HG03103 (cell line): Measurements from ENCODE around the gene S100A16.
"Not testable (repeated sequence)": the region's sequence is repeated elsewhere in the genome, so short reads cannot be mapped to it uniquely, and the experiment has no call there.

Source experiments
- ATAC-seq: cut with Tn5 transposase; IDR thresholded peaks from one replicate; pipeline ENCODE4 v1.9.1; 2021; ENCODE audit warnings: low read depth; ENCODE audit not compliant: unreplicated experiment

S100A16 gene

DNA sequence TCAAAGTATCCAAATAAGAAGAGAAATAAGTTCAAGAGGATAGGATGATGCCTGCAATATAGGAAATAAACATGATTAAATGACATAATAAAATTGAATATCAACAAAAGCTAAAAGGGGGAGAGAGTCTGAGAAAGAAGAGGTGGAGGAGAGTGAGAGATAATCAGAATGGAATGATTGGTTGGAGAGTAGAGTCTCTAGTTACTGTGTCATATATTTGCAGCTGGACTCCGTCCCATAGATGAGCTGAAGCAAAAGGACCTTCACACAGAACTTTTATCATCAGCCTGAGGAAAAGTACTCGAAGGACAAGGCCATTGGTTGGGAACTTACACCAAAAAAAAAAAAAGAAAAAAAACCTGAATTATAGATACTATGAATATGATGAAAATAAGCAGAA, 24.5 kb downstream of the S100A16 start:
- ATAC-seq, result no peak

DNA sequence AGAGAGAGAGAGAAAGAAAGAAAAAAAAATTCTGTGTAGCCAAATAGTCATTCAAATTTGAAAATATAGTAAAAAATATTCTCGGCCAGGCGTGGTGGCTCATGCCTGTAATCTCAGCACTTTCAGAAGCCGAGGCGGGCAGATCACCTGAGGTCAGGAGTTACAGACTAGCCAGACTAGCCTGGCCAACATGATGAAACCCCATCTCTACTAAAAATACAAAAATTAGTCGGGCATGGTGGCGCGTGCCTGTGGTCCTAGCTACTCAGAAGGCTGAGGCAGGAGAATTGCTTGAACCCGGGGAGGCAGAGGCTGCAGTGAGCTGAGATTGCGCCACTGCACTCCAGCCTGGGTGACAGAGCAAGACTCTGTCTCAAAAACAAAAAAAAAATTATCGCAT, 24.9 kb downstream of the S100A16 start:
- ATAC-seq, result not testable (repeated sequence)

DNA sequence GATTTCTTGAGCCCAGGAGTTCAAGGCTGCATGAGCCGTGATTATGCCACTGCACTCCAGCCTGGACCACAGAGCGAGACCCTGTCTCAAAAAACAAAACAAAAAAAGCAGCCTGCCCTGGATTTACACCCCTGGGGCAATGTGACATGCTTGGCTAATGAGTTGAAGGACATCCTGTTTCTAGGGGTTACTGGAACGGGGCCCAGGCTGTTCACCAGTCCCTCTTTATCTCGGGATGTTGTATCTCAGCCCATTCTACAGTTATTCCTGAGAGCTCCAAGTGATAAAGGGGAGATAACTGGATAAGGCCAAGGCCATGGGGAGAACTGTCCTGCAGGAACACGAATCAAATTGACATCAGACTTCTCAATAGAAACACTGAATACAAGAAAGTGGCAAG, 25.6 kb downstream of the S100A16 start:
- no peak for ATAC-seq

GRCh38 chr1:153586347-153586746, 26.6 kb downstream of the S100A16 start:
- no peak for ATAC-seq

DNA sequence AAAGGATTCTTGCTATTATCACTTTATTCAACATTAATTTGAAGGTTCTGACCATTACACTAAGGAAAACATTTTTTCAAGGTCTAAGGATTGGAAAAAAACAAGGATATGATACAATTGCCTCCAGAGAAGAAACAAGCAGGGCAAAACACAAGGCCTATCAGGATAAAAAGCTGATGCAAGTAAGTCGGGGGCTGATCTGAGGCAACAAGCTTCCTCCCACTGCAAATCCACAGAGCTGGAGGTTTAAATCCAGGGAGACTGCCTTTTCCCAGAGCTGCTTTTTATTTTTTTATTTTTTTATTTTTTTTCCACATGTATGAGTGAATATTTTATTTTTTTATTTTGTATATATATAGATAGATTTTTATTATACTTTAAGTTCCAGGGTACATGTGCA, 27.9 kb downstream of the S100A16 start:
- no peak for ATAC-seq

- no peak for ATAC-seq
Observed at GRCh38 chr1:153583976-153584375, 29.0 kb downstream of the S100A16 start.

DNA sequence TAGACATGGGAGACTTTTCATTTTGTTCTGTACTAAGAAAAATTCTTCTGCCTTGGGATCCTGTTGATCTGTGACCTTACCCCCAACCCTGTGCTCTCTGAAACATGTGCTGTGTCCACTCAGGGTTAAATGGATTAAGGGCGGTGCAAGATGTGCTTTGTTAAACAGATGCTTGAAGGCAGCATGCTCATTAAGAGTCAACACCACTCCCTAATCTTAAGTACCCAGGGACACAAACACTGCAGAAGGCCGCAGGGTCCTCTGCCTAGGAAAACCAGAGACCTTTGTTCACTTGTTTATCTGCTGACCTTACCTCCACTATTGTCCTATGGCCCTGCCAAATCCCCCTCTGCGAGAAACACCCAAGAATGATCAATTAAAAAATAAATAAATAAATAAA, 29.4 kb downstream of the S100A16 start:
- ATAC-seq, result not testable (repeated sequence)

GRCh38 chr1:153582836-153583235, 30.1 kb downstream of the S100A16 start:
- ATAC-seq, result not testable (repeated sequence)

DNA sequence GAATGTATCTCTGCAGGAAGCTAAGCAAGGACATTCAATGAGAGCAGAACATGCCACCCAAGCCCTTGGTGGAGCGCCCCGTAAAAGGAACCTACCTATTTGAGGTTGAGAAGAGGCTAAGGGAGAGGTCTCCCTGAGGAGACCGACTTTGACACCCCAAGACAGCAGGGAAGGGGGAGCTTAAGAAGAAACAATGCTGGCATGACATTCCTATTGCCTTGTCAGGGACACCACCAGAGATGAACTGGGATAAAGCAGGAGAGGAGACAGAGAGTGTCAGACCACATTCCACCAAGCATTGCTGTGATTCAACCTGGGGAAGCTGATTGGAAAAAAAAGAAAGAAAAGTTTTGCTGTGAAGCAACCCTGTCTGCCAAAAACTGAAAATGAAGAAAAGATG, 34.0 kb downstream of the S100A16 start:
- no peak for ATAC-seq

DNA sequence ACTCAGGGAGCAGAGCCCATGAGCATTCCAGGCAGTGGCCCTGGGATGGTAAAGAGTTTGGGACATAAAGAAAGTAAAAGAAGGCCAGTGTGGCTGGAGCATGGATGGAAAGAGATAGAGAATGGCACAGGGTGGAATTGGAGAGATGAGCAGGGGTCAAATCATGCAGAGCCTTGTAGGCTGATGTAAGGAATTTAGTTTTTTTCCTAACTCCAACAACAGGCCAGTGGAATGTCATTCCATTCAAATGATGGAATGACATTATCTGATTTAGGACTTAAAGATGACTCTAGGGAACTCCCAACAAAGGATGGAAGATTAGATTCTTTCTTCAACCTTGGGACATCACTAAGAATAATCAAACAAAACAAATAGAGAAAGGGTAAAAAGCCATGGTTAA, 34.4 kb downstream of the S100A16 start:
- no peak for ATAC-seq

DNA sequence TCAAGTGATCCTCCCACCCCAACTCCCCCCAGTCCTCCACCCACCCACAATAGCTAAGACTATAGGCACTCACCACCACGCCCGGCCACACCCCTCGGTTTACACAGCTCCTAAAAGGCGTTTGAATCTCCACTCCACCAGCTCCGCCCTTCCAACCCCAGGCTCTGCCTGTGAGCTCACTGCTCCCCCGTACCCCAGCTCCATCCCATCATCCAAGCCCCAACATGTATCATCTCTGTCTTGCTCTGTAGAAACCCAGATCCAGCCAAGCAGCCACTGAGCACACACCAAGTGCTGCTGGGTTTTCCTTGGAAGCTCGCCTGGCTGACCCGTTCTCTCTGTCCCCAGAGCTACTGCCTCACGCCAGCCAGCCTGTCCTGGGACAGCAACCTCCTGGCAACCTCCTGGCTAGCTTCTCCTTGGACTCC, 35.3 kb downstream of the S100A16 start:
- no peak for ATAC-seq

DNA sequence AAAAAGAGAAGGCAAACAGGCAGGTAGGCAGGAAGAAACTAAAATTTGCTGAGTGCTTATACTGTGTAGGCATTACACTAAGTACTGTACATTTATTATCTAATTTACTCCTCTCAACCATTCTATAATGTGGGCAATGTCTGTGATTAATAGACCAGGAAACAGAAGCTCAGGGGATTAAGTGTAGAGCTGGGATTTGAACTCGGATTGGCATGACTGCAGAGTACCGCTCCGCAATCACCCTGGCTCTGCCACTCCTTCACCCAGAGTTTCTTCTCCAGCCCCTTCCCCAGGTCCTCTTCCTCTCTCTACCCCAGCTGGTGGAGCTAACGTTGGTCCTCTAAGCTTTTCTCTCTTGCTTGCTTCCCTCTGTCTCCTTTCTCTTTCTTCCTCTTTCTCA, 35.8 kb downstream of the S100A16 start:
- no peak for ATAC-seq

DNA sequence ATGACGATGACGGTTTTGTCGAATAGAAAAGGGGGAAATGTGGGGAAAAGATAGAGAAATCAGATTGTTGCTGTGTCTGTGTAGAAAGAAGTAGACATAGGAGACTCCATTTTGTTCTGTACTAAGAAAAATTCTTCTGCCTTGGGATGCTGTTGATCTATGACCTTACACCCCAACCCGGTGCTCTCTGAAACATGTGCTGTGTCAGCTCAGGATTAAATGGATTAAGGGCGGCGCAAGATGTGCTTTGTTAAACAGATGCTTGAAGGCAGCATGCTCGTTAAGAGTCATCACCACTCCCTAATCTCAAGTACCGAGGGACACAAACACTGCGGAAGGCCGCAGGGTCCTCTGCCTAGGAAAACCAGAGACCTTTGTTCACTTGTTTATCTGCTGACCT, 37.4 kb downstream of the S100A16 start:
- not testable (repeated sequence) for ATAC-seq

- not testable (repeated sequence) for ATAC-seq
Observed at GRCh38 chr1:153575081-153575491, 37.9 kb downstream of the S100A16 start.

- ATAC-seq, result no peak
Observed at GRCh38 chr1:153573351-153573750, 39.6 kb downstream of the S100A16 start.

DNA sequence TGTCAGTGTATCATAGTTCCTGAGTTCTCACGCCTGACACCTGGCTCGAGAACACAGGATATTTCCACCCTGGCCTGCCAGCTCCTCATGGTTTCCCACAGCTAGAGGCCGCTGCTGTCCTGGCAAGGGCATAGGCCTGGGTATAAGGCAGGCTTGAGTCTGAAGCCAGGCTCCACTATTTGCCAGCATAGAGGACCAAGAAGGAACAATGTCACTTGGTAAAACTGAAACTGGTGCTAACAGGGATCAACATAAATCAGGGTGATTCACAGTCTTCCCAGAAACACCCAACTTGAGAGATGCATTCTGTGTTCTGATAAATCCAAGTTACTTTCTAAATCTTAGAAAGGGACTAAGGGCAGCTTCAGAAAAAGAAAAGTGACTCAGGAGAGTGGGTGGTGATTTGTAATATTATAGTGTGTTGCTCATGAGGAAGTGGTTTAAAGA, 40.3 kb downstream of the S100A16 start:
- peak; percentile 58 for ATAC-seq

- no peak for ATAC-seq
Observed at GRCh38 chr1:153571706-153572105, 41.2 kb downstream of the S100A16 start.

GRCh38 chr1:153570874-153571273, 42.1 kb downstream of the S100A16 start:
- no peak for ATAC-seq

DNA sequence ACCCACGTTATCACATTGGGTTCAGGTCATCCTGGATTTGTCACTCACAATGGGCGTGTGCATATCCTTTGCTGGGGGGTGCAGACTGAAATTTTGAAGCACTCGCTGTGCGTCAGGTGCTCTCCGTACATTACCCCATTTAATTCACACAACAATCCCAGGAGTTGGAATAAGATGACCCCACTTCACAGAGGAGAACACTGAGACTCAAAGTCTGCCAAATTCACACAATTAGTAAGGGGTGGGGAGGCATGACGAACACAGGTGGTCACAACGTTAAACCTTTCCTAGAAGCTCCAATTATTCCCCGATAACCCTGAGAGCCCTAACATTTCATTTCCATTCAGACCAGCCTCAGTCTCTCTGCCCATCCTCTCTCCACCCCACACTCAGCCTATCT, 43.5 kb downstream of the S100A16 start:
- ATAC-seq, result no peak

DNA sequence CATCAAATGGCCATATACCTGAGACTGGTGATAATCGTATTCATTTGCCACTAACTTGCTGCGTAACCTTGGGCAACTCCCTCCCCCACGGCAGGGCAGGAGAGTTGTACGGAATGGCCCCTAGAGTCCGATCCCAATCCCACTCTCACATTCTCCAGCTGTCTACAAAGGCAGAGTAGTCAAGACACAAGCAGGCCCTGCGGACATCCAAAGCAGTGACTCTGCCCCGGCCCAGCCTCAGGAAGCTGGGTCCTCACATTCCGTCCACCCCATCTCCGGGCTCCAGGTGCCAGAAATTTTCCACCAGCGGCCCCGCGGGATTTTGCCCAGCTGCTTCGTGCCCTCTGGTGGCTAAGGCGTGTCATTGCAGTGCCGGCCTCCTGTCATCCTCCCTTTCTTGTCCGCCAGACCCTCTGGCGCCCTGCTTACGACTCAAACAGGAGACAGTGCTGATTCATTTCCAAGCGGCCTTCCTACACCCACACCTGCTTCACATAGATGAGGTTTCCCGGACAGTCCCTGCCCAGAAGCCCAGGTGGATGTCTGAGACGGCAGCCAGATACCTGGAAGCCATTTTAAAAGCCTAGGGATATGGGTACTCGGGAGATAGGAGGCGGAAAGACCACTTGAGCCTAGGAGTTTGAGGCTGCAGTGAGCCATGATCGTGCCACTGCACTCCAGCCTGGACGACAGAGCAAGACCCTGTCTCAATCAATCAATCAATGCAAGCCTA, 44.4 kb downstream of the S100A16 start:
- no peak for ATAC-seq

DNA sequence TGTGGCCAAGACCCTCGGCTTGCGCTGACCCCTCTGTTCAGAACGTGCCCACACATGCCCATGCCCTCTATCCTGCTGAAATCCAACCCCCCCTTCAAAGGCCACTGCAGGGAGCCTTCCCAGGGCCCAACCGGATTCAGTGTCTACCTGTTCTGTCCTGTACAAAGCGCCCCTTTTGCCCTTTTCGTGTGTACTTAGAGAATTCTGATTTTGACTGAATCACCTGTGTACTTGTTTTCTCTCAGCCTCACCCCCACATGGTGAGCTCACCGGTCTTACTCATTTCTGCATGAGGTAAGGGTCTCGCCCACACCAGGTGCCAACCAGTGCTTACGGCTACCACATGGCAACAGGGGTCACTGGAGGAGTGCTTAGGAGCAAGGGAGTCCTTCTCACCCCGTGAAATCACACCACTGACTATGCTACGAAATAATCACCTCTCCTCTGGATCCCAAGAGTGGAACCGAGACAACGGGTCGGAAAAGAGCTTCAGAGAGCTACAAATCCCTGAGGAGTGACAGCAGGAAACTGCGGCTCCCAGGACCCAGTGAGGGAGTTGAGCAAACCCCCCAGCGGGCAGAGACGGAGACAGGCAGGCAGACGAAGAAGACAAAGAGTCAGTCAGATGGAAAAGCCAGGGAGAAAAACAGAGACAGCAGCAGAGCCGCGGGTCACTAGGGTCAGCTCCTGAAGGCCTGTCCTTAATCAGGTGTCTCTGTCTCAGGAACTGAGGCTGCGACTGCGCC, 45.1 kb downstream of the S100A16 start:
- ATAC-seq, result no peak
